Mesothelial cell of epicardium (in vitro differentiated cells): ENCODE measurements around the gene IGFL1. TPM values are rescaled to one million over a fixed set of nuclear protein-coding genes. Genes with fewer than 3 reads are reported as not detected.
"Not testable (repeated sequence)": the region's sequence is repeated elsewhere in the genome, so short reads cannot be mapped to it uniquely, and the experiment has no call there.

Experiments
- DNase-seq, 2 experiments: peaks; one replicate each; pipeline ENCODE4 v3.0.0; 2021; ENCODE audit warnings: low spot score in 2 of 2; ENCODE audit not compliant: unreplicated experiment in 2 of 2
- H3K27ac Mint-ChIP-seq: 2 replicates; pipeline ENCODE4 v1.8.0; 2021; ENCODE audit warnings: mixed read lengths
- H3K27me3 Mint-ChIP-seq: 2 replicates; pipeline ENCODE4 v1.8.0; 2021; ENCODE audit warnings: low read depth, mixed read lengths
- H3K36me3 Mint-ChIP-seq: 2 replicates; pipeline ENCODE4 v1.8.0; 2021; ENCODE audit warnings: mixed read lengths
- H3K4me1 Mint-ChIP-seq: 2 replicates; pipeline ENCODE4 v1.8.0; 2021; ENCODE audit warnings: mixed read lengths
- H3K4me3 Mint-ChIP-seq: 2 replicates; pipeline ENCODE4 v1.8.0; 2021; ENCODE audit warnings: mild to moderate bottlenecking, moderate library complexity, mixed read lengths
- H3K9me3 Mint-ChIP-seq: 2 replicates; pipeline ENCODE4 v1.8.0; 2021; ENCODE audit warnings: mixed read lengths
- CTCF ChIP-seq: fragments of 200-600 bp; sonication (generic); IDR thresholded peaks from one replicate; pipeline ENCODE4 v1.5.0; 2021; ENCODE audit warnings: antibody characterized with exemption; ENCODE audit not compliant: unreplicated experiment
- total RNA-seq: library from RNA; stranded (reverse); gene quantifications from 3 replicates; pipeline ENCODE4 v1.2.1, GENCODE V29; 2021

The IGFL1 gene
- total RNA-seq, 1 donor from 2014 or later, result 0.29 TPM

- Mint-ChIP-seq H3K27ac (no peak overlapping the region), H3K9me3 (no peaks in the 10 kb centered on the region), H3K36me3 (no peaks in the 10 kb centered on the region), H3K27me3 (peaks cover 15% of the 10 kb centered on the region), H3K4me1 (peaks cover 10% of the 10 kb centered on the region), H3K4me3 (no peak overlapping the region)
- no peak for DNase-seq
- no peak for TF ChIP-seq CTCF
These were observed 35.9 kb upstream of the IGFL1 start for GRCh38 chr19:46193678-46194077.

- Mint-ChIP-seq H3K27ac (no peak overlapping the region), H3K4me1 (peaks cover 9% of the 10 kb centered on the region), H3K36me3 (no peaks in the 10 kb centered on the region), H3K4me3 (no peak overlapping the region), H3K9me3 (no peaks in the 10 kb centered on the region), H3K27me3 (peaks cover 14% of the 10 kb centered on the region)
- DNase-seq, result no peak
- no peak for TF ChIP-seq CTCF
These were observed 34.4 kb upstream of the IGFL1 start for GRCh38 chr19:46195104-46195503.

DNA sequence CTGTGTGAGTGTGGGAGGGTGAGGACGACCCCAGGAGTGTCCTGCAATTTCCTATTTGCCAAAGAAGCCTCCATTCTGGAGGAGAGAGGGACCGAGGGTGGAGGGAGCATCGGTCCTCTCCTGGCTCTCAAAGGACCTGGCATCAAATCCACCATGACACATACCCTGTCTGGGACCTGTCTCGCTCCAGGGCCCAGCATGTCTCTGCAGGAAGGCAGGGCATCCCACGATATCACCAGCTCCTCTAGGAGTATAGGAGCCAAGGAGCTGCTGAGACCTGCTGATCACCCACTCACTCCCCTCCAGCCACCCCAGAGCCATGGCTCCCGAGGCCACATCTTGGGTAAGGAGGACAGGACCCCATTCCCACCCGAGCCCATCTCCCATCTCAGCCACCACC lies 33.6 kb upstream of the IGFL1 start:
- not testable (repeated sequence) for H3K4me3 Mint-ChIP-seq, H3K9me3 Mint-ChIP-seq, H3K27ac Mint-ChIP-seq, H3K36me3 Mint-ChIP-seq, DNase-seq, H3K4me1 Mint-ChIP-seq
- peaks cover 11% of the 10 kb centered on the region for H3K27me3 Mint-ChIP-seq

GRCh38 chr19:46196410-46197124 lies 33.0 kb upstream of the IGFL1 start:
- no peak for DNase-seq
- H3K4me1 Mint-ChIP-seq, result peaks cover 9% of the 10 kb centered on the region
- H3K9me3 Mint-ChIP-seq, result no peaks in the 10 kb centered on the region
- no peak overlapping the region for H3K4me3 Mint-ChIP-seq
- H3K27ac Mint-ChIP-seq, result no peak overlapping the region
- no peaks in the 10 kb centered on the region for H3K36me3 Mint-ChIP-seq
- no peak for TF ChIP-seq CTCF
- H3K27me3 Mint-ChIP-seq, result peaks cover 7% of the 10 kb centered on the region

DNA sequence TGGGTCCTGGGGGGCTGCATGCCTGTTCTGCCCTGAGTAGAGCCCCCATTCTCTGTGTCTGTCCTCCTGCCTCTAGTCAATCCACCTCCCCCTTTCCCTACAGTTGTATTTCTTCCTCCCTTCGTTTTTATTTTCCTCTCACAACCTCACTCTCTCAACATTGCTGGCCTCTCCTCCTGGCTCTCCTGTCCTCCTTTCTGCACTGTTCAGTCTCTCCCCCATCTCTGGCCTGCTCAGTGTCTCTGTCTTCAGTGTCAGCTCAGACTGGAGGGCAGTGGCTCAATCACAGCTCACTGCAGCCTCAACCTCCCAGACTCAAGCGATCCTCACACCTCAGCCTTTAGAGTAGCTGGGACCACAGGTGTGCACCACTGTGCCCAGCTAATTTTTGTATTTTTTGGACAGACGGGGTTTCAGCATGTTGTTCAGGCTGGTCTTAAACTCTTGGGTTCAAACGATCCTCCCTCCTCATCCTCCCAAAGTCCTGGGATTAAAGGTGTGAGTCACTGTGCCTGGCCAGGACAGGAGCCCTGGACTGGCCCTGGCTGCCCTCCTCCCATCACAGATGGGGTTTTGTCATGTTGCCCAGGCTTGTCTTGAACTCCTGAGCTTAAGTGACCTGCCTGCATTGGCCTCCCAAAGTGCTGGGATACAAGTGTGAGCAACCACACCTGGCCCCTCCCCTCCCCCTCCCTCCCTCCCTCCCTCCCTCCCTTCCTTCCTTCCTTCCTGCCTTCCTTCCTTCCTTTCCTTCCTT lies 32.0 kb upstream of the IGFL1 start:
- peaks cover 5% of the 10 kb centered on the region for H3K9me3 Mint-ChIP-seq
- H3K36me3 Mint-ChIP-seq, result no peaks in the 10 kb centered on the region
- H3K4me1 Mint-ChIP-seq, result peaks cover 9% of the 10 kb centered on the region
- H3K4me3 Mint-ChIP-seq, result no peak overlapping the region
- H3K27me3 Mint-ChIP-seq, result peaks cover 10% of the 10 kb centered on the region
- no peak overlapping the region for H3K27ac Mint-ChIP-seq
- DNase-seq, result no peak
- TF ChIP-seq CTCF, result no peak

DNA sequence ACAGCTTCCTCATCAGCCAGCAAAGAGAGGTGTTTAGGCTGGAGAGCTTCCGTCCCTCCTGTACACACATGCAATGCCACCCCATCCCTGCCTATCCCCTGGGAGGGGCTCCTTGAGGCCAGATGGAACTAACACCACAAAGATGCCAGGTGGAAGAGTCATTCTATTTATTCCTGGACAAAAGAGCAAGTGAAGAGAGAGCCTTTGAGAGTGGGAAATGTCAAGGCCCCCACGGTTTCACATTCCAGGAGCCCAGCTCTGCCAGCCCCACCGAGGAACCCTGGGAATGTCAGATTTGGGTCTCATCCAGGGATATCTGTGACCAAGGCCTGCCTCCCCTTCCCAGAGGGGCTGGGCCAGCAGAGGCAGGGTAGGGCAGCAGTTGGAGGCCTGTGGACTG lies 30.8 kb upstream of the IGFL1 start:
- Mint-ChIP-seq H3K27me3 (peaks cover 10% of the 10 kb centered on the region), H3K4me1 (no peaks in the 10 kb centered on the region), H3K9me3 (peaks cover 6% of the 10 kb centered on the region), H3K27ac (no peak overlapping the region), H3K36me3 (no peaks in the 10 kb centered on the region), H3K4me3 (no peak overlapping the region)
- no peak for DNase-seq
- no peak for TF ChIP-seq CTCF
